Stimulated activated CD8-positive, alpha-beta memory T cell treated with anti-CD3 and anti-CD28 coated beads, Interleukin-2, amount 100 ng/mL, for 1 hour (primary cell): ENCODE results near the gene PTGS2.
"Not testable (repeated sequence)": the region's sequence is repeated elsewhere in the genome, so short reads cannot be mapped to it uniquely, and the experiment has no call there.

Experiments
- DNase-seq, 2 donors: peaks; one replicate each; pipeline ENCODE4 v3.0.0-alpha.2; 2020; ENCODE audit warnings: low read depth in 2 of 2

Gene PTGS2

GRCh38 chr1:186670297-186671135 lies 9.7 kb downstream of the PTGS2 start:
- no peak for DNase-seq

DNA sequence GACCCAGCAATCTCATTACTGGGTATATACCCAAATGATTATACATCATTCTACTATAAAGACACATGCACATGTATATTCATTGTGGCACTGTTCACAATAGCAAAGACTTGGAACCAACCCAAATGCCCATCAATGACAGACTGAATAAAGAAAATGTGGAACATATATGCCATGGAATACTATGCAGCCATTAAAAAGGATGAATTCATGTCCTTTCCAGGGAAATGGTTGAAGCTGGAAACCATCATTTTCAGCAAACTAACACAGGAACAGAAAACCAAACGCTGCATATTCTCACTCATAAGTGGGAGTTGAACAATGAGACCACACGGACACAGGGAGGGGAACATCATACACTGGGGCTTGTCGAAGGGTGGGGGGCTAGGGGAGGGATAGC lies 10.4 kb downstream of the PTGS2 start:
- not testable (repeated sequence) for DNase-seq

- not testable (repeated sequence) for DNase-seq
These were observed 16.0 kb downstream of the PTGS2 start for GRCh38 chr1:186664217-186664616.

- no peak for DNase-seq
These were observed 17.5 kb downstream of the PTGS2 start for GRCh38 chr1:186662752-186663151.

- DNase-seq = no peak
These were observed 20.3 kb downstream of the PTGS2 start for GRCh38 chr1:186659890-186660341.

DNA sequence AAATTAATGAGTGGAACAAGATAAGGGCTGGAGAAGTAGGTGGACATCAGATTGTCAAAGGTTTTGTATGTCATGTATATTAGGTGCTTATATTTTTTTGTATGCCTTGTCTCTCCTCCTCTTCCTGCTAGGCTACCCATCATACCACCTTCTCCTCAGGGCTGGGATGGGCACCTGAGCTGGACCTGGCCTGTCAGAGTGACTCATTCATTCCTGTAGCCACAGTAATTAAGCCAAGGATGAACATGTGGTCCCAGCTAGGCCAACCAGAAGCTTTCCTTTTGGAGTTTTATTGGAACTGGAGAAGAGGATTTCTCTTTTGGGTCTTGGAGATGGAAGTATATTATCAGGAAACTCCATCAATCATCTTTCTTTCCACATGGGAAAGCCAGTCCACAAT lies 21.2 kb downstream of the PTGS2 start:
- DNase-seq = no peak

GRCh38 chr1:186657481-186657880 lies 22.7 kb downstream of the PTGS2 start:
- DNase-seq = no peak

- DNase-seq = no peak
These were observed 24.3 kb downstream of the PTGS2 start for GRCh38 chr1:186655876-186656275.

DNA sequence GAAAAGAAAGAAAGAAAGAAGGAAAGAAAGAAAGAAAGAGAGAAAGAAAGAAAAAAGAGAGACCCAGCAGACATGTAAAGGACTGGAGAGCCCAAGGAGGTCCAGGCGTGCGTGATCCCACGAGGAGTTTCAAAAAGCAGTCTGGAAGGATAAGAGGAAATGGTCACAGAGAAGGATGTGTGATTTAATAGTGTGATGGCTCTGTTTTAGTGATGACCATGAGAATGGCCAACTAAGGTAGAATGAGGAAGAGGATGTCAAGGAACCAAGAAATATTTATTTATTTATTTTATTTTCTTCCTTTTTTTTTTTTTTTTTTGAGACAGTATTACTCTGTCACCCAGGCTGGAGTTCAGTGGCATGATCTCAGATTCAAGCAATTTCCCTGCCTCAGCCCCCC lies 25.5 kb downstream of the PTGS2 start:
- no peak for DNase-seq

DNA sequence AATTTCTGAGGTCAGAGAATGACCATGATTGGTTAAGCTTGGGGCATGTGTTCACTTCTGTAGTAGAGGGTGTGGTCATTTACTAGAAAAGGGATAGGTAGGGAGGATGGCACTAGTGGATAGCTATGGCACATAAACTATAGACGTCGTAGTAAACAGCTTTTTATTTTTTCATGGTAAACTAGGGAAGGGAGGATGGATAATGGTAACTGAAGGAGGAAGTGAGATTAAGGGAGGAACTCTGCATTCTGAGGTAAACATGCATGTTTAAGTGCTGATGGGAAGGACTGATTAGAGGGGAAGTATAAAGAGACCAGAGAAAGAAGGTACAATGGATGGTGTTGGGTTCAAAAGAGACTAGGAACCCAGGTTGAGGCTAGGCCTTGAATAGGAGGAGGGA lies 26.9 kb downstream of the PTGS2 start:
- DNase-seq = no peak

DNA sequence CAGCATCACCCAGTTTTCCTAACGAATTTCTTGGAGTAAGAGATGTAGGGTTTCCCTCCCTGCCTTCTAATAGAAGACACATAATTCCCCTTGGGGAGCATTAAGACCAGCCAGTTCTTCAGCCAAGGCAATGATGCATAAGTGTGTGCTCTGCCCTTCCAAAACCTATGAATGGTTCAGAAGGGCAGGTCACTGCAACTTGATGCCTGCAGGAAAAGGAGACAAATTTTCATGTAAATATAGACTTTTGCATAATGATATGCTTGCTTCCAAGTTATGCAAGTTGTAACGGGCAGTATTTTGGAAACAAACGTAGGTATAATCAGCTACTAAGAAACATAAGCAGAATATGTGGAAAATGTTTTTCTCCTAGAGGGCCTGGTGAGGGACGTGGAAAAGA lies 31.6 kb downstream of the PTGS2 start:
- no peak for DNase-seq

DNA sequence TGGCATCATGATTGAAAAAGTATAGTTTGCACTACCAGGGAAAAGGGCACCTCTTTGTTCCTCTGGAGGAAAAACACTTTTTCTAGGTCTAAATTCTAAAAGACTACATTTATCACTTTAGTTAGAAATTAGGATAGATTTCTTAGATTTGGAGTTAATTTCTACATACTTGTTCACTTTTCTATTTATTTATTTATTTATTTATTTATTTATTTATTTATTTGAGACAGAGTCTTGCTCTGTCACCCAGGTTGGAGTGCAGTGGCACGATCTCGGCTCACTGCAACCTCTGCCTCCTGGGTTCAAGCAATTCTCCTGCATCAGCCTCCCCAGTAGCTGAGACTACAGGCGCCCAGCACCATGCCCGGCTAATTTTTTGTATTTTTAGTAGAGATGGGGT lies 32.2 kb downstream of the PTGS2 start:
- DNase-seq = not testable (repeated sequence)

GRCh38 chr1:186643614-186644013 lies 36.6 kb downstream of the PTGS2 start:
- no peak for DNase-seq

- DNase-seq = not testable (repeated sequence)
These were observed 42.7 kb downstream of the PTGS2 start for GRCh38 chr1:186637567-186637966.

- no peak for DNase-seq
These were observed 43.4 kb downstream of the PTGS2 start for GRCh38 chr1:186636786-186637185.

DNA sequence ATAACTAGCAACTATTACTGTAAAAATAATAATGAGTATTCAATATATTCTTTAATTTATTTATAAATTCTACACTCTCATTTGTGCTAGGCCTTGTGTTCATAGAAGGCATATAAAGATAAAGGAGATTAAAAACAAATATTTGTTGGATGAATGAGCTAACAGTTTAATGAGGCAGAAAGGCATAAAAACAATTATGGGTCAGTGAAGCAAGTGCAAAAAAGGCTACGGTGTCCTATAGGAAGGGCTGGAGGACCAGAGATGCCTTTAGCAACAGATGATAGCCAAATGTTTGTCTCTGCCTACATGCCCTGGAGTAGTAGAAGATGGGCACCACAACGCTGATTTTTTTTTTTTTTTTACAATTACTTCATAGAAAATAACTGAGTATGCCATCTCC lies 45.7 kb downstream of the PTGS2 start:
- no peak for DNase-seq

- no peak for DNase-seq
These were observed 47.1 kb downstream of the PTGS2 start for GRCh38 chr1:186633116-186633515.

- no peak for DNase-seq
These were observed 50.9 kb downstream of the PTGS2 start for GRCh38 chr1:186629341-186629740.

GRCh38 chr1:186628910-186629309 lies 51.3 kb downstream of the PTGS2 start:
- DNase-seq = no peak

GRCh38 chr1:186627019-186627418 lies 53.2 kb downstream of the PTGS2 start:
- DNase-seq = no peak

DNA sequence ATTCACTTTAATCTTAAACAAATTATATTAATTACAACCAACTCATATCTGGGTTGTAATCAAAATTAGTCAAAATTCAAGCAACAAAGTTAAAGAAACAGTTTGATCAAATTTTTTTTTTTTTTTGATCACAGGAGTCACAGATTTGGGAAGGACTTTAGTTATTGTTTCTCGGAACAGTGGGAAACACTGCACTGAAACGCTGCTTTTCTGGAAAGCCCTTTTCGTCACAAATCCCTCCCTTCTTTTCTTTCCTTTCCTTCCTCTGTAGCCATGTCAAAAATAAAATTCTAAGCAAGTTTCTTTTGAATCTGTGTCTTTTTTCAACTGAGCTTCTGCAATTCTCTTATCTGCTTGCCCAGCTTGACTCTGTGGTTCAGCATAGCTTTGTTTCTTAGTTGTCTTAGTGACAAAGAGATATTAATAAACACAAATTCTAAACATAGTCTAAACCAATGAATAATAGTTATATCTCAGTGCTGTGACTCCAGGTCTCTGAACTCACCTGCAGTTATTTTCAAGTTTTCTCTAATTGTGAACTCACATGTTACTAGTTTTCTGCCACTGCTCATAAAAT lies 53.8 kb downstream of the PTGS2 start:
- DNase-seq = no peak

DNA sequence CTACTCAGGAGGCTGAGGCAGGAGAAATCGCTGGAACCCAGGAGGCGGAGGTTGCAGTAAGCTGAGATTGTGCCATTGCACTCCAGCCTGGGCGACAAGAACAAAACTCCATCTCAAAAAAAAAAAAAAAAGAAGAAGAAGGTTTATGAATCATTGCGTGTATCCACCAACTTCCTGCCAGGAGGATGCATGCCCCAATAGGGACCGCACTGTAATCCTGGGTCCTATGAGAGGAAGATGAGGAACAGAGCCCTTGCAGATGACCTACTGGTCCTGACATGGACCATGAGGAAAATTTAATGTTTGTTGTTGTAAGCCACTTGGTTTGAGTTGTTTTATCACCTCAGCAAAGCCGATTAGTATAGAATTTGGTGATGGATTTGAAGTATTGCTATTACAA lies 56.7 kb downstream of the PTGS2 start:
- no peak for DNase-seq
